Gastrocnemius medialis (tissue), 4 donors: ENCODE results near the gene IKBKG. TPM values are rescaled to one million over a fixed set of nuclear protein-coding genes. Genes with fewer than 3 reads are reported as not detected.
"Not testable (repeated sequence)": the region's sequence is repeated elsewhere in the genome, so short reads cannot be mapped to it uniquely, and the experiment has no call there.

ENCODE experiments used
- ATAC-seq, 2 donors: fragments of 150-250 bp; one replicate each; pipeline ENCODE4 v1.9.1; 2016
- DNase-seq, 2 donors: peaks; one replicate each; pipeline ENCODE4 v3.0.0-alpha.2; 2019
- H3K27ac ChIP-seq, 4 donors: fragments of 200-600 bp; sonication (generic); 1 replicate in 1 of 4; 2 replicates in 3 of 4; pipeline ENCODE4 v1.5.1; 2016 to 2018; ENCODE audit warnings: mild to moderate bottlenecking in 2 of 4, moderate library complexity in 1 of 4
- H3K27me3 ChIP-seq, 3 donors: fragments of 200-600 bp; sonication (generic) in 2 of 3; 1 replicate in 1 of 3; 2 replicates in 2 of 3; pipeline versions ENCODE4 v1.5.1 to v1.6.0; 2016 to 2019; ENCODE audit warnings: mild to moderate bottlenecking in 1 of 3, moderate library complexity in 1 of 3
- H3K36me3 ChIP-seq, 2 donors: fragments of 200-600 bp; sonication (generic) in 1 of 2; one replicate each; pipeline ENCODE4 v1.5.1; 2017 to 2018
- H3K4me1 ChIP-seq, 2 donors: fragments of 200-600 bp; sonication (generic) in 1 of 2; one replicate each; pipeline ENCODE4 v1.5.1; 2016 to 2017; ENCODE audit warnings: mild to moderate bottlenecking in 2 of 2
- H3K4me3 ChIP-seq, 4 donors: fragments of 200-600 bp; sonication (generic) in 3 of 4; 1 replicate in 1 of 4; 2 replicates in 3 of 4; pipeline ENCODE4 v1.5.1; 2016 to 2019; ENCODE audit warnings: mild to moderate bottlenecking in 2 of 4
- H3K9me3 ChIP-seq, 3 donors: fragments of 200-600 bp; sonication (generic) in 2 of 3; 1 replicate in 1 of 3; 2 replicates in 2 of 3; pipeline ENCODE4 v1.5.1; 2016 to 2019
- CTCF ChIP-seq, 5 experiments: fragments of 450-650 bp in 3 of 5; fragments of 200-600 bp in 2 of 5; sonication (generic) in 2 of 5; IDR thresholded peaks in 4 of 5; conservative IDR thresholded peaks in 1 of 5; 1 replicate in 4 of 5; 2 replicates in 1 of 5; pipeline ENCODE4 v1.5.1; 2016 to 2019; ENCODE audit warnings: antibody characterized with exemption in 5 of 5, mild to moderate bottlenecking in 3 of 5, moderate library complexity in 3 of 5
- POLR2A ChIP-seq, 2 donors: fragments of 450-650 bp; IDR thresholded peaks; one replicate each; pipeline ENCODE4 v1.6.1; 2017; ENCODE audit warnings: antibody characterized with exemption in 2 of 2, mild to moderate bottlenecking in 2 of 2, moderate library complexity in 2 of 2
- in situ Hi-C, 4 donors: fragments of 200-750 bp; cut with MboI; loops; one replicate each; pipeline versions ENCODE4 v1.15.0 to v1.8.0; 2017; ENCODE audit warnings: low sequenced_read_pairs in 4 of 4
- intact Hi-C: fragments of 100-400 bp; cut with DNase I; formaldehyde crosslinking; loops from one replicate; pipeline ENCODE4 v1.15.1; 2023; ENCODE audit warnings: low total_unique reads
- total RNA-seq, 4 donors: library from RNA; depleted of rRNA; stranded (reverse); fragments of >200 nt; gene quantifications; one replicate each; pipeline versions ENCODE4 v1.1.0 to v1.2.3, GENCODE V29; 2016

Gene IKBKG, protein sequence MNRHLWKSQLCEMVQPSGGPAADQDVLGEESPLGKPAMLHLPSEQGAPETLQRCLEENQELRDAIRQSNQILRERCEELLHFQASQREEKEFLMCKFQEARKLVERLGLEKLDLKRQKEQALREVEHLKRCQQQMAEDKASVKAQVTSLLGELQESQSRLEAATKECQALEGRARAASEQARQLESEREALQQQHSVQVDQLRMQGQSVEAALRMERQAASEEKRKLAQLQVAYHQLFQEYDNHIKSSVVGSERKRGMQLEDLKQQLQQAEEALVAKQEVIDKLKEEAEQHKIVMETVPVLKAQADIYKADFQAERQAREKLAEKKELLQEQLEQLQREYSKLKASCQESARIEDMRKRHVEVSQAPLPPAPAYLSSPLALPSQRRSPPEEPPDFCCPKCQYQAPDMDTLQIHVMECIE
- total RNA-seq: 10 to 100 TPM in 3 of 4 donors, 1 to 10 TPM in 1; 8.8 to 17.5 (median 11.6) TPM

DNA sequence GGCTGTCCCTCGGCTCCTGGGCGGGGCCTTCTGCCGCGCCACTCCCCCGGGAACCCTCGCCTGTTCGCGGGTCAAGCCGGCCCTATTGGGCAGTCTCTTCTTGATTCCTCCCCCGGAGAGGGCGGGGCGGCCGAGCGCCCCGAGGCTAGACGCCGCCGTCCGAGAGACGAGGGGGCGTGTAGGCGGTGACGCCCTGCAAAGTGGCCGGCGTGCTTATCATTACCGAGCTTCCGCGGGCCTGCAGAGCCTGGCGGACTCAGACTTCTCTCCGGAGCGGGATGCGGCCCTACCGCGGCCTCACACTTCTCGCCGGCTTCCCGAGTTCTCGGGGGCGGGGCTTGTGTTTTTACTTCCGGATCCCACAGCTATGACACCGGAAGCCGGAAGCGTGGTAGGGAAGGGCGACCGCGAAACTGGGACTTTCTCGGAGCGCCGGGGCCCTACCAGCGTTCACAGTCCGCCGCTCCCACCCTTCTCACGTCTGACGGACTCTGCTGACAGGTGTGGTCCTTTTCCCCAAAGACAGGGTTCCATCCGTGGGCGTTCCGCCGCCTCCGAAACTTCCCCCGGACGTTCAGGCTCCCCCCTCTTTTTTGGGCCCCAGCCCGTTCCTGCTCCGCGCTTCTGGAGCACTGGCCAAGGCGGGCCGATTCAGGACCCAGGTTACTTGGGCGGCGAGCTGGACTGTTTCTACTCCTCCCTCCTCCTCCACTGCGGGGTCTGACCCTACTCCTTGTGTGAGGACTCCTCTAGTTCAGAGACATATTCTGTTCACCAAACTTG lies at the start of gene IKBKG:
TSS of gene IKBKG (plus strand) at position 376 of the 783 bp plus-strand sequence. CDS start 4,383 bp downstream, outside the sequence.
- peak within 1 kb of the TSS; percentile 61 to 77 (median 69) for H3K4me3 ChIP-seq
- TF ChIP-seq CTCF (IDR thresholded peaks at IDR 0.05 in 4 of 5, conservative IDR thresholded peaks at IDR 0.05 in 1 of 5) (no peak), POLR2A (IDR thresholded peaks at IDR 0.05) (peak in 1 of 2 donors; percentile 40)
- no peaks in the 10 kb centered on the region for H3K27me3 ChIP-seq
- in situ Hi-C loops (loop anchor here in 2 of 4 donors (25.0 kb wide), 2 partner anchors 135 to 585 kb away; partner anchors contain the start of genes DNASE1L1 (in 2 of the 2), TAFAZZIN (in 2 of the 2), HCFC1 (in 1 of the 2) and TMEM187 (in 1 of the 2)), intact Hi-C loops (loop anchor here (10.0 kb wide), 3 partner anchors 173 to 953 kb away; partner anchors contain the start of genes CCNQ, DKC1, EMD and FLNA)
- ATAC-seq (peak; percentile 85 to 87), DNase-seq (peak; percentile 80 to 87)
- H3K9me3 ChIP-seq: no peaks in the 10 kb centered on the region
- no peaks in the 10 kb centered on the region for H3K36me3 ChIP-seq
- H3K27ac ChIP-seq: peak within 1 kb of the TSS; percentile 84 to 96 (median 92)
- peaks cover 6 to 24% of the 10 kb centered on the region in 2 donors for H3K4me1 ChIP-seq

DNA sequence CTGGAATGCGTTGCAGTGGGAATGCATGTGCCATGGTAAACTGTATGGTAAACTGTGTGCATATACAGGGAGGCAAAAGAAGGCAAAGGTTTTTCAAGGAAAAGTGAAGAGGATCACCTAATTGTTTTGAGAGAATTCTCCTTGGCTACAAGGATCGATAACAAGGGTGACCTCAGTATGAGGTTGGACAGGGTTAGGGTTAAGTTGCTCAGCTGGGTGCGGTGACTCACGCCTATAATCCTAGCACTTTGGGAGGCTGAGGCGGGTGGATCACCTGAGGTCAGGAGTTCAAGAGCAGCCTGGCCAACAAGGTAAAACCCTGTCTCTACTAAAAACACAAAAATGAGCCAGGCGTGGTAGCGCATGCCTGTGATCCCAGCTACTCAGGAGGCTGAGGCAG lies 46.0 kb upstream of the IKBKG start:
- H3K4me3 ChIP-seq, H3K4me1 ChIP-seq, ATAC-seq, in situ Hi-C loops, DNase-seq, H3K36me3 ChIP-seq, intact Hi-C loops, H3K27ac ChIP-seq, H3K9me3 ChIP-seq, H3K27me3 ChIP-seq: not testable (repeated sequence)

DNA sequence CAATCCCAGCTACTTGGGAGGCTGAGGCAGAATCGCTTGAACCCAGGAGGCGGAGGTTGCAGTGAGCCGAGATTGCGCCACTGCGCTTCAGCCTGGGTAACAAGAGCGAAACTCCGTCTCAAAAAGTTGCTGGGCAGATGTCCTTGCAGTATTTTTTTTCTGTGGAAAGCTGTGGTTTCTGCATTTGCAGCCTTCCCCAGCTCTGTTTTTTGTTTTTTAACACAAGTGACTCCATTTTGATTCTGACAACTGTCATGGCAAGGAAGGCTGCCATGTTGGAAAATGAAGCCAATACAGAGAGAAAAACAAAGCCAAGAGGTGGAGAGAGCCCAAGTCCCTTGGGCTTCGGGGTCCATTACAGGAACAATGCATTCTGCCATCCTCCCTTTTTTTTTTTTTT lies 45.3 kb upstream of the IKBKG start:
- in situ Hi-C loops: no loop called here
- H3K4me3 ChIP-seq: no peak overlapping the region

GRCh38 chrX:154502989-154503388 lies 44.4 kb upstream of the IKBKG start:
- Histone ChIP-seq H3K4me1 (no peaks in the 10 kb centered on the region), H3K9me3 (no peaks in the 10 kb centered on the region), H3K27me3 (no peaks in the 10 kb centered on the region), H3K27ac (no peak overlapping the region), H3K4me3 (no peak overlapping the region), H3K36me3 (peaks cover 0 to 4% of the 10 kb centered on the region in 2 donors)
- no peak for DNase-seq
- no peak for TF ChIP-seq CTCF (IDR thresholded peaks at IDR 0.05 in 4 of 5, conservative IDR thresholded peaks at IDR 0.05 in 1 of 5)
- TF ChIP-seq POLR2A (IDR thresholded peaks at IDR 0.05): no peak
- in situ Hi-C loops: no loop called here
- no peak for ATAC-seq
- intact Hi-C loops: no loop called here

More for the DNA sequence above, 45.3 kb upstream of the IKBKG start:
- Histone ChIP-seq H3K27me3 (no peaks in the 10 kb centered on the region), H3K27ac (no peak overlapping the region), H3K4me1 (no peaks in the 10 kb centered on the region), H3K36me3 (peaks cover 0 to 4% of the 10 kb centered on the region in 2 donors), H3K9me3 (no peaks in the 10 kb centered on the region)
- ATAC-seq (no peak), DNase-seq (no peak)
- no peak for TF ChIP-seq POLR2A (IDR thresholded peaks at IDR 0.05)
- TF ChIP-seq CTCF (IDR thresholded peaks at IDR 0.05 in 4 of 5, conservative IDR thresholded peaks at IDR 0.05 in 1 of 5): no peak
- intact Hi-C loops: no loop called here

GRCh38 chrX:154505734-154506133 lies 41.7 kb upstream of the IKBKG start:
- peaks cover 0 to 4% of the 10 kb centered on the region in 2 donors for H3K36me3 ChIP-seq
- DNase-seq: no peak
- H3K4me1 ChIP-seq: no peaks in the 10 kb centered on the region
- intact Hi-C loops (no loop called here), in situ Hi-C loops (no loop called here)
- H3K9me3 ChIP-seq: no peaks in the 10 kb centered on the region
- no peak for TF ChIP-seq POLR2A (IDR thresholded peaks at IDR 0.05)
- TF ChIP-seq CTCF (IDR thresholded peaks at IDR 0.05 in 4 of 5, conservative IDR thresholded peaks at IDR 0.05 in 1 of 5): no peak
- no peak for ATAC-seq
- H3K4me3 ChIP-seq: no peak overlapping the region
- no peaks in the 10 kb centered on the region for H3K27me3 ChIP-seq
- H3K27ac ChIP-seq: no peak overlapping the region
